NOMO-1 (cell line): ENCODE results near the gene PSG7.
"Not testable (repeated sequence)": the region's sequence is repeated elsewhere in the genome, so short reads cannot be mapped to it uniquely, and the experiment has no call there.

Source experiments
- DNase-seq, 2 experiments: peaks; one replicate each; lab custom pipeline; 2025; ENCODE audit not compliant: unreplicated experiment in 2 of 2; lab: John Stamatoyannopoulos, UW

Gene PSG7

GRCh38 chr19:42916931-42917330, 20.1 kb downstream of the PSG7 start:
- DNase-seq = not testable (repeated sequence)

GRCh38 chr19:42913516-42913915, 23.5 kb downstream of the PSG7 start:
- not testable (repeated sequence) for DNase-seq

- not testable (repeated sequence) for DNase-seq
Observed at GRCh38 chr19:42912941-42913340, 24.1 kb downstream of the PSG7 start.

- DNase-seq = not testable (repeated sequence)
Observed at GRCh38 chr19:42911731-42912130, 25.3 kb downstream of the PSG7 start.

GRCh38 chr19:42906162-42906561, 30.8 kb downstream of the PSG7 start:
- not testable (repeated sequence) for DNase-seq

- DNase-seq = not testable (repeated sequence)
Observed at GRCh38 chr19:42900561-42900960, 36.4 kb downstream of the PSG7 start.

- not testable (repeated sequence) for DNase-seq
Observed at GRCh38 chr19:42899674-42900073, 37.3 kb downstream of the PSG7 start.

- DNase-seq = not testable (repeated sequence)
Observed at GRCh38 chr19:42899110-42899509, 37.9 kb downstream of the PSG7 start.

- not testable (repeated sequence) for DNase-seq
Observed at GRCh38 chr19:42898656-42899055, 38.4 kb downstream of the PSG7 start.

GRCh38 chr19:42897729-42898128, 39.3 kb downstream of the PSG7 start:
- not testable (repeated sequence) for DNase-seq

- DNase-seq = not testable (repeated sequence)
Observed at GRCh38 chr19:42890446-42890845, 46.6 kb downstream of the PSG7 start.

GRCh38 chr19:42887876-42888445, 49.0 kb downstream of the PSG7 start:
- not testable (repeated sequence) for DNase-seq

- DNase-seq = not testable (repeated sequence)
Observed at GRCh38 chr19:42882730-42883129, 54.3 kb downstream of the PSG7 start.

- DNase-seq = not testable (repeated sequence)
Observed at GRCh38 chr19:42882010-42882409, 55.0 kb downstream of the PSG7 start.

GRCh38 chr19:42881279-42881678, 55.7 kb downstream of the PSG7 start:
- not testable (repeated sequence) for DNase-seq

- DNase-seq = not testable (repeated sequence)
Observed at GRCh38 chr19:42880621-42881020, 56.4 kb downstream of the PSG7 start.

GRCh38 chr19:42879613-42880012, 57.4 kb downstream of the PSG7 start, which contains the start of gene PSG1:
Gene PSG1 (minus strand): TSS chr19:42879713. CDS start chr19:42879581, 132 bp downstream.
- DNase-seq = no peak

GRCh38 chr19:42876596-42876995, 60.4 kb downstream of the PSG7 start:
- not testable (repeated sequence) for DNase-seq

- not testable (repeated sequence) for DNase-seq
Observed at GRCh38 chr19:42875881-42876280, 61.1 kb downstream of the PSG7 start.

GRCh38 chr19:42874901-42875813, 61.9 kb downstream of the PSG7 start:
- DNase-seq = not testable (repeated sequence)

GRCh38 chr19:42874136-42874535, 62.9 kb downstream of the PSG7 start:
- not testable (repeated sequence) for DNase-seq
